DOHH2 (cell line): Measurements from ENCODE around the gene ZNF576.
"Not testable (repeated sequence)": the region's sequence is repeated elsewhere in the genome, so short reads cannot be mapped to it uniquely, and the experiment has no call there.

Source experiments
- H3F3A ChIP-seq: fragments of 200-600 bp; sonication (generic), shearing (Covaris generic); 2 replicates; pipeline ENCODE4 v1.6.0; 2016; ENCODE audit warnings: antibody characterized with exemption, mild to moderate bottlenecking; ENCODE audit not compliant: control insufficient read depth, insufficient read depth
- H3K27ac ChIP-seq: fragments of 200-600 bp; sonication (generic); 2 replicates; pipeline ENCODE4 v1.5.1; 2014; ENCODE audit warnings: low read depth, mild to moderate bottlenecking, low read length, moderate library complexity
- H3K27me3 ChIP-seq: fragments of 200-600 bp; sonication (generic); 2 replicates; pipeline ENCODE4 v1.6.1; 2014; ENCODE audit warnings: mild to moderate bottlenecking, low read length, mixed read lengths; ENCODE audit not compliant: control insufficient read depth
- H3K36me3 ChIP-seq: fragments of 200-600 bp; sonication (generic); 2 replicates; pipeline ENCODE4 v1.6.1; 2014; ENCODE audit warnings: mild to moderate bottlenecking, low read length, moderate library complexity, mixed read lengths; ENCODE audit not compliant: control insufficient read depth
- H3K4me1 ChIP-seq: fragments of 200-600 bp; sonication (generic); 2 replicates; pipeline ENCODE4 v1.6.1; 2014; ENCODE audit warnings: mild to moderate bottlenecking, low read length, mixed read lengths; ENCODE audit not compliant: control insufficient read depth
- H3K4me2 ChIP-seq: fragments of 200-600 bp; sonication (generic); 2 replicates; pipeline ENCODE4 v1.6.0; 2014; ENCODE audit warnings: mild to moderate bottlenecking, low read length, moderate library complexity
- H3K4me3 ChIP-seq: fragments of 200-600 bp; sonication (generic); 2 replicates; pipeline ENCODE4 v1.5.1; 2014; ENCODE audit warnings: mild to moderate bottlenecking, low read length, mixed read lengths
- H3K79me2 ChIP-seq: fragments of 200-600 bp; sonication (generic); 2 replicates; pipeline ENCODE4 v1.6.1; 2014; ENCODE audit warnings: mild to moderate bottlenecking, low read length, mixed read lengths; ENCODE audit not compliant: control insufficient read depth
- H3K9me2 ChIP-seq: fragments of 200-600 bp; sonication (generic); replicated peaks from 2 replicates; pipeline ENCODE4 v1.6.1; 2014; ENCODE audit warnings: mild to moderate bottlenecking, low read length, mixed read lengths; ENCODE audit not compliant: control insufficient read depth
- H3K9me3 ChIP-seq: fragments of 200-600 bp; sonication (generic); 2 replicates; pipeline ENCODE4 v1.6.1; 2014; ENCODE audit warnings: antibody characterized with exemption, low read length, mixed read lengths; ENCODE audit not compliant: control insufficient read depth, insufficient read depth
- H4K20me1 ChIP-seq: fragments of 200-600 bp; sonication (generic); 2 replicates; pipeline ENCODE4 v1.6.0; 2014; ENCODE audit warnings: low read depth, mild to moderate bottlenecking, antibody characterized with exemption, low read length, moderate library complexity; ENCODE audit not compliant: control insufficient read depth, insufficient read depth
- CTCF ChIP-seq: fragments of 200-600 bp; sonication (generic); IDR thresholded peaks from one replicate; pipeline ENCODE4 v1.5.1; 2014; ENCODE audit warnings: antibody characterized with exemption, mild to moderate bottlenecking, low read depth, low read length; ENCODE audit not compliant: poor library complexity, severe bottlenecking
- EZH2phosphoT487 ChIP-seq: fragments of 200-600 bp; sonication (generic); IDR thresholded peaks from 2 replicates; pipeline ENCODE4 v1.6.1; 2017; ENCODE audit warnings: borderline replicate concordance, mild to moderate bottlenecking, antibody characterized with exemption, low read length, moderate library complexity, mixed read lengths

The ZNF576 gene

GRCh38 chr19:43644181-43644580 lies 47.8 kb downstream of the ZNF576 start:
- H3K4me3 ChIP-seq = no peak overlapping the region
- peaks cover 23% of the 10 kb centered on the region for H3K27me3 ChIP-seq
- peaks cover 7% of the 10 kb centered on the region for H3K4me1 ChIP-seq
- no peaks in the 10 kb centered on the region for H3K79me2 ChIP-seq
- TF ChIP-seq EZH2phosphoT487 = no peak
- TF ChIP-seq CTCF = no peak
- no peaks in the 10 kb centered on the region for H3K9me2 ChIP-seq
- no peak overlapping the region for H3K27ac ChIP-seq
- H3K4me2 ChIP-seq = no peak overlapping the region
- no peaks in the 10 kb centered on the region for H3K9me3 ChIP-seq
- no peaks in the 10 kb centered on the region for H3K36me3 ChIP-seq
- no peaks in the 10 kb centered on the region for H3F3A ChIP-seq
- no peaks in the 10 kb centered on the region for H4K20me1 ChIP-seq

GRCh38 chr19:43648633-43649032 lies 52.2 kb downstream of the ZNF576 start:
- no peak overlapping the region for H3K4me3 ChIP-seq
- no peaks in the 10 kb centered on the region for H3K27me3 ChIP-seq
- H3F3A ChIP-seq = no peaks in the 10 kb centered on the region
- no peaks in the 10 kb centered on the region for H3K79me2 ChIP-seq
- no peak overlapping the region for H3K4me2 ChIP-seq
- H3K36me3 ChIP-seq = no peaks in the 10 kb centered on the region
- no peaks in the 10 kb centered on the region for H3K4me1 ChIP-seq
- no peak overlapping the region for H3K27ac ChIP-seq
- H3K9me2 ChIP-seq = no peaks in the 10 kb centered on the region
- TF ChIP-seq CTCF (no peak), EZH2phosphoT487 (no peak)
- H3K9me3 ChIP-seq = no peaks in the 10 kb centered on the region
- H4K20me1 ChIP-seq = no peaks in the 10 kb centered on the region

- Histone ChIP-seq H3F3A (no peaks in the 10 kb centered on the region), H3K9me2 (no peaks in the 10 kb centered on the region), H3K4me1 (no peaks in the 10 kb centered on the region), H3K4me2 (no peak overlapping the region), H4K20me1 (no peaks in the 10 kb centered on the region), H3K36me3 (no peaks in the 10 kb centered on the region), H3K27ac (no peak overlapping the region), H3K4me3 (no peak overlapping the region), H3K9me3 (no peaks in the 10 kb centered on the region), H3K79me2 (no peaks in the 10 kb centered on the region), H3K27me3 (no peaks in the 10 kb centered on the region)
- TF ChIP-seq EZH2phosphoT487 (no peak), CTCF (no peak)
Measured at GRCh38 chr19:43649514-43649913, 53.1 kb downstream of the ZNF576 start.

- H3K9me2 ChIP-seq, H3K9me3 ChIP-seq, H3K4me3 ChIP-seq, H4K20me1 ChIP-seq, H3K4me2 ChIP-seq, H3K27me3 ChIP-seq, H3K27ac ChIP-seq, H3K36me3 ChIP-seq, H3F3A ChIP-seq, H3K79me2 ChIP-seq, H3K4me1 ChIP-seq: not testable (repeated sequence)
Measured at GRCh38 chr19:43650276-43650675, 53.9 kb downstream of the ZNF576 start.
